Breast epithelium (tissue), 4 donors: ENCODE measurements around the gene OR6C74. TPM values are rescaled to one million over a fixed set of nuclear protein-coding genes. Genes with fewer than 3 reads are reported as not detected.

Source experiments
- DNase-seq, 2 donors: peaks; one replicate each; pipeline ENCODE4 v3.0.0-alpha.2; 2019; ENCODE audit warnings: low spot score in 2 of 2
- H3K27ac ChIP-seq, 2 donors: fragments of 200-600 bp; sonication (generic) in 1 of 2; one replicate each; pipeline ENCODE4 v1.5.1; 2016 to 2019; ENCODE audit warnings: mild to moderate bottlenecking in 1 of 2
- H3K27me3 ChIP-seq, 2 donors: fragments of 200-600 bp; sonication (generic) in 1 of 2; one replicate each; pipeline versions ENCODE4 v1.5.1 to v1.6.0; 2017 to 2019; ENCODE audit warnings: control low read depth in 1 of 2, mild to moderate bottlenecking in 1 of 2
- H3K36me3 ChIP-seq: fragments of 200-600 bp; one replicate; pipeline ENCODE4 v1.5.1; 2019
- H3K4me1 ChIP-seq, 2 donors: fragments of 200-600 bp; sonication (generic); one replicate each; pipeline ENCODE4 v1.5.1; 2016 to 2019; ENCODE audit warnings: control low read depth in 1 of 2
- H3K4me3 ChIP-seq, 3 donors: fragments of 200-600 bp; sonication (generic); 1 replicate in 2 of 3; 2 replicates in 1 of 3; pipeline ENCODE4 v1.5.1; 2016 to 2019; ENCODE audit warnings: mild to moderate bottlenecking in 3 of 3, moderate library complexity in 2 of 3
- H3K9me3 ChIP-seq, 2 donors: fragments of 200-600 bp; sonication (generic) in 1 of 2; one replicate each; pipeline ENCODE4 v1.5.1; 2016 to 2019; ENCODE audit warnings: control low read depth in 1 of 2
- CTCF ChIP-seq, 3 donors: fragments of 450-650 bp; IDR thresholded peaks; one replicate each; pipeline ENCODE4 v1.5.1; 2016 to 2017; ENCODE audit warnings: antibody characterized with exemption in 3 of 3, mild to moderate bottlenecking in 3 of 3, moderate library complexity in 3 of 3
- POLR2A ChIP-seq: fragments of 450-650 bp; IDR thresholded peaks from one replicate; pipeline ENCODE4 v1.6.1; 2016; ENCODE audit warnings: antibody characterized with exemption, mild to moderate bottlenecking, moderate library complexity
- POLR2AphosphoS5 ChIP-seq, 3 donors: sonication (generic); formaldehyde crosslinking; IDR thresholded peaks; one replicate each; pipeline ENCODE4 v1.6.1; 2017; ENCODE audit warnings: antibody characterized with exemption in 3 of 3
- intact Hi-C: fragments of 100-400 bp; cut with DNase I; formaldehyde crosslinking; loops from one replicate; pipeline ENCODE4 v1.15.1; 2023; ENCODE audit warnings: low total_unique reads
- total RNA-seq, 3 donors: library from RNA; depleted of rRNA; stranded (reverse); fragments of >200 nt; gene quantifications; one replicate each; pipeline ENCODE4 v1.1.0, GENCODE V29; 2016

Gene OR6C74
- total RNA-seq, result not detected

DNA sequence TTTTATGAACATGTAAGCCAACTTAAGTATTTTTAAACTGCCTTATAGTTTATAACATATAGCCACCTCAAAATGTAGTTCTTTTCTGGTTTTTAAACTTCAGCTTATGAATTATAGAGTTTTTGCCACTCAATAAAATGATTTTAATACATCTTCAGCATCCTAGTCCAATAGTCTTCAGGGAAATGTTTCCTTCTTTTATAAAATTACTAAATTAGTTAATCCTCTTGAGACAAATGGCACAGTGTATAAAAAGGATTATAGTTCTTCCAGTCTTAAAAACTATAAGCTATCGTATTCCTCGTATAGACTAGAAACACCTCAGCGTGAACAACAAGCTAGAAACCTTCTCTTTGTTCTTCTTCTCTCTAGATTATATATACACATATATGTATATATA is at the start of gene OR6C74:
TSS of gene OR6C74 (plus strand) at position 301 of the 400 bp plus-strand sequence. CDS start 2,679 bp downstream, outside the sequence.
- no peak for DNase-seq
- intact Hi-C loops, result no loop called here
- Histone ChIP-seq H3K4me3 (no peak within 1 kb of the TSS), H3K36me3 (no peaks in the 10 kb centered on the region), H3K27ac (no peak within 1 kb of the TSS), H3K27me3 (no peaks in the 10 kb centered on the region), H3K9me3 (no peaks in the 10 kb centered on the region), H3K4me1 (no peaks in the 10 kb centered on the region)
- TF ChIP-seq CTCF (IDR thresholded peaks at IDR 0.05), result no peak
- TF ChIP-seq POLR2AphosphoS5 (IDR thresholded peaks at IDR 0.05), result no peak
- no peak for TF ChIP-seq POLR2A

DNA sequence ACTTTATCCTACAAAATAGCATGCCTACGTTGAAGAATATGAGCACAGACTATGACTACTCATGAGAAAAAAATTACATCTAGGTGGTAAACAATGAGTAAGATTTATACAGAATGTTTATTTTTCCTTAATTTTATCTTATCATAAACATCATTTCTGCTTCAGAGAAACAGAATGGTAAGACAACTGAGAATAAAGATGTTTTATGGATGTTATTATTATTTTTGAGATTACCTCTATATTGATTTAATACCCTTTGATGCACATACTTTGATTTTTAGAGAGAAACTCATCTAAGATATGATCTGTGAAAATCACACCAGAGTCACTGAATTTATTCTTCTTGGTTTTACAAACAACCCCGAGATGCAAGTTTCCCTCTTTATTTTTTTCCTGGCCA is 23.7 kb upstream of the OR6C74 start, which contains the start of gene OR10A7:
TSS of gene OR10A7 (plus strand) at position 301 of the 400 bp plus-strand sequence. CDS start at position 301, 0 bp downstream.
- TF ChIP-seq CTCF (IDR thresholded peaks at IDR 0.05) (no peak), POLR2A (no peak), POLR2AphosphoS5 (IDR thresholded peaks at IDR 0.05) (no peak)
- Histone ChIP-seq H3K27me3 (no peaks in the 10 kb centered on the region), H3K36me3 (no peaks in the 10 kb centered on the region), H3K9me3 (no peaks in the 10 kb centered on the region), H3K4me3 (no peak within 1 kb of the TSS), H3K4me1 (no peaks in the 10 kb centered on the region), H3K27ac (no peak within 1 kb of the TSS)
- intact Hi-C loops, result no loop called here
- DNase-seq, result no peak

DNA sequence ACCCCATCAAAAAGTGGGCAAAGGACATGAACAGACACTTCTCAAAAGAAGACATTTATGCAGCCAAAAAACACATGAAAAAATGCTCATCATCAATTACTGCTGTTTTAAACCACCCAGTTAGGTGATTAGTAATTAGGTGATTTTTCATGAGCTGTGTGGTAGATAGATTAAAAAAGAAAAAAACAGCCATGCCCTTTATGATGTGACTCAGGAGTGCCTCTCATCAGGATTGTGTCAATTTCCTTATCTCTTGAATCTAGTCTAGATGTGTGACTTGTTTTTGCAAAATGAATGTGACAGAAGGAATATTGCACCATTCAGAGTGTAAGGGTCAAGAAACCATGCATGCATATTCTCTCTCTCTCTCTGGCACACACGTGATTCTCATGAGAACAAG is 17.9 kb upstream of the OR6C74 start:
- Histone ChIP-seq H3K36me3 (no peaks in the 10 kb centered on the region), H3K27me3 (no peaks in the 10 kb centered on the region), H3K4me3 (no peak overlapping the region), H3K27ac (no peak overlapping the region), H3K9me3 (no peaks in the 10 kb centered on the region), H3K4me1 (no peaks in the 10 kb centered on the region)
- no peak for DNase-seq
- intact Hi-C loops, result no loop called here
- no peak for TF ChIP-seq POLR2AphosphoS5 (IDR thresholded peaks at IDR 0.05)
- no peak for TF ChIP-seq POLR2A
- no peak for TF ChIP-seq CTCF (IDR thresholded peaks at IDR 0.05)

DNA sequence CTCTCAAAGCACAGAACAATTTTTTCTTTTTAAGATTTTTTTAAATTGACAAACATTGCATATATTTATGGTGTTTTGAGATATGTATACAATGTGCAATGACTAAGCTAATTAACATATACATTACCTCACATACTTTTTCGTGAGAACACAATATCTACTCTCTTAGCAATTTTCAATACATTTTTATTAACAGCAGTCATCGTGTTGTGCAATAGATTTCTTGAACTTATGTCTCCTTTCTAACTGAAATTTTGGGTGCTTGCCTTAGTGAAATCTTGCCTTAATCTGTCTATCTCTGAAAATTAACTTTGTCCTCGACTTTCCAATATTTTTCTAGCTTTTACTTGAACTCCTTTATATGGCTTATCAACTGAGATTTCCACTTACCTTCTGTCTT is 16.8 kb upstream of the OR6C74 start:
- TF ChIP-seq POLR2AphosphoS5 (IDR thresholded peaks at IDR 0.05) (no peak), POLR2A (no peak), CTCF (IDR thresholded peaks at IDR 0.05) (no peak)
- H3K27me3 ChIP-seq, result no peaks in the 10 kb centered on the region
- no peak for DNase-seq
- H3K36me3 ChIP-seq, result no peaks in the 10 kb centered on the region
- H3K4me3 ChIP-seq, result no peak overlapping the region
- H3K9me3 ChIP-seq, result no peaks in the 10 kb centered on the region
- intact Hi-C loops, result no loop called here
- H3K4me1 ChIP-seq, result no peaks in the 10 kb centered on the region
- H3K27ac ChIP-seq, result no peak overlapping the region

- Histone ChIP-seq H3K9me3 (no peaks in the 10 kb centered on the region), H3K4me1 (no peaks in the 10 kb centered on the region), H3K4me3 (no peak overlapping the region), H3K27ac (no peak overlapping the region), H3K27me3 (no peaks in the 10 kb centered on the region), H3K36me3 (no peaks in the 10 kb centered on the region)
- no peak for DNase-seq
- intact Hi-C loops, result no loop called here
- TF ChIP-seq POLR2AphosphoS5 (IDR thresholded peaks at IDR 0.05), result no peak
- TF ChIP-seq POLR2A, result no peak
- TF ChIP-seq CTCF (IDR thresholded peaks at IDR 0.05), result no peak
Measured at GRCh38 chr12:55246159-55246558, 1.8 kb downstream of the OR6C74 start.
